Subcutaneous adipose tissue (tissue), 4 donors: Measurements from ENCODE around the gene PID1. TPM values are rescaled to one million over a fixed set of nuclear protein-coding genes. Genes with fewer than 3 reads are reported as not detected.

Source experiments
- total RNA-seq, 4 donors: library from RNA; depleted of rRNA; stranded (reverse); fragments of >200 nt; gene quantifications; one replicate each; pipeline ENCODE4 v1.1.0, GENCODE V29; 2016
- TF ChIP-seq, protein P1 (sequence below): fragments of 450-650 bp; IDR thresholded peaks from one replicate; pipeline ENCODE4 v1.5.1; 2016; ENCODE audit warnings: low read depth, mild to moderate bottlenecking, control low read depth, antibody characterized with exemption, moderate library complexity

PID1 gene
- total RNA-seq, 4 donors from 2014 or later: 25.8 to 59.9 (median 58.4) TPM

DNA sequence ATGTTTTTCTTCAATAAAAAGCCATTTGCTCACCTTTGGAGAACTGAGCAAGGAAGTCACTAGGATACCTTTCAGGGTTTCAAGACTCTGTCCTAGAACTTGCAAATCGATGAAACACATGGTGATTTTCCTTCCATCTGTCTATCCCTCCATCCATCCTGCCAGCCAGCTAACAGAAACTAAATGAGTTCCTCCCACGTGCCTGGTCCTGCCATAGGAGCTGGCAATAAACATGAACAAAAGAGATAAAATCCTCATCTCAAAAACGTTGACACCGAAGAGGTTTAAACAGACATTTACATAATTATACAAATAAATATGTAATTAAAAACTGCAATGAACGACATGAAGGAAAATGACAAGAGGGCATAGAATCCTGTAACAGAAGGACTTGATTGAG is 249.0 kb downstream of the PID1 start:
- TF ChIP-seq, protein P1, sequence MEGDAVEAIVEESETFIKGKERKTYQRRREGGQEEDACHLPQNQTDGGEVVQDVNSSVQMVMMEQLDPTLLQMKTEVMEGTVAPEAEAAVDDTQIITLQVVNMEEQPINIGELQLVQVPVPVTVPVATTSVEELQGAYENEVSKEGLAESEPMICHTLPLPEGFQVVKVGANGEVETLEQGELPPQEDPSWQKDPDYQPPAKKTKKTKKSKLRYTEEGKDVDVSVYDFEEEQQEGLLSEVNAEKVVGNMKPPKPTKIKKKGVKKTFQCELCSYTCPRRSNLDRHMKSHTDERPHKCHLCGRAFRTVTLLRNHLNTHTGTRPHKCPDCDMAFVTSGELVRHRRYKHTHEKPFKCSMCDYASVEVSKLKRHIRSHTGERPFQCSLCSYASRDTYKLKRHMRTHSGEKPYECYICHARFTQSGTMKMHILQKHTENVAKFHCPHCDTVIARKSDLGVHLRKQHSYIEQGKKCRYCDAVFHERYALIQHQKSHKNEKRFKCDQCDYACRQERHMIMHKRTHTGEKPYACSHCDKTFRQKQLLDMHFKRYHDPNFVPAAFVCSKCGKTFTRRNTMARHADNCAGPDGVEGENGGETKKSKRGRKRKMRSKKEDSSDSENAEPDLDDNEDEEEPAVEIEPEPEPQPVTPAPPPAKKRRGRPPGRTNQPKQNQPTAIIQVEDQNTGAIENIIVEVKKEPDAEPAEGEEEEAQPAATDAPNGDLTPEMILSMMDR: no peak

DNA sequence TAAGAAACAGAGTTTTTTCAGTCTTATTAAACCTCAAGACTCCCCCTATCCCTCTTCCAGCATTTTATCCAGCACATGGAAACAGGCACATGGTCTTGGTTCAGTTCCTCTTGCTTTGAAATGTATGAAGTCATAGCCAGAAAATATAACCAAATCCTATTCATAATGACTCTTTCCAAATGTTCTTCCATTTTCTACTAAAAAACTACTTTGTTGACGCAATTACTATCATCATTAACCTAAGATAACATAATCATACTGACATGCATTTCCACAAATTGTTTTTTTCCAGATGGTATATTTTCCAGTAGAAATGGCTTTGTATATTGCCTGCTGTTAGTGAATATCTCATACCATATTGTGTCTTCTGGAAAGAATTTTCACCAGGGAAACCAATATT is 261.3 kb downstream of the PID1 start:
- TF ChIP-seq, protein P1: no peak

DNA sequence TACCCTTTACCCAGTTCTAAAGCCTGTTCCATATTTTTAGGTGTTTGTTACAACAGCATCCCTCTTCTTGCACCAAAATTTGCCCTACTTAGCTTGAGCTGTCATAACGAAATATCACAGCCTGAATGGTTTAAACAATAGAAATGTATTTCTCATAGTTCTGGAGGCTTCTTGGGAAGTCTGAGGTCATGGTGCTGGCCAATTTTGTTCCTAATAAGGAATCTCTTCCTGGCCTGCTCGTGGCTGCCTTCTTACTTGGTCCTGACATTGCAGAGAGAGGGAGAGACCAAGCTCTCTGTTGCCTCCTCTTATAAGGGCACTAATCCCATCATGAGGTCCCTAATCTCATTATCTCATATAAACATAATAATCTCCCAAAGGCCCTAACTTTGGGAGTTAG is 267.8 kb downstream of the PID1 start:
- TF ChIP-seq, protein P1: no peak

DNA sequence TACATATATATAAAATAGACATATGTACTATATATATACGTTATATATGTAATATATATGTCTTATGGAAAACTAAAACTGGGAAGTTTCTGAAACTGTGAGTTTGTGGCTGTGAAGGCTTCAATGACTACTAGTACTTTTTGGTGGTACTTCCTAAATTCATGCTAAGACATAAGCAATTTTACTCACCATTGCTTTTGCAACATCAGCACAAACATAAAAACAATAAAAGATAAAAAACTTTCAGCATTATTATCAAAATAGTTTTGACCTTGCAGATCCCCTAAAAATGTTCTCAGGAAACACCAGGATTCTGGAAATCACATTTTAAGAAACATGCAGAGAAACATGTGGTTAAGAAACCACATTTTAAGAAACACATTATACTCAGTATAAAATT is 269.9 kb downstream of the PID1 start:
- TF ChIP-seq, protein P1: no peak

DNA sequence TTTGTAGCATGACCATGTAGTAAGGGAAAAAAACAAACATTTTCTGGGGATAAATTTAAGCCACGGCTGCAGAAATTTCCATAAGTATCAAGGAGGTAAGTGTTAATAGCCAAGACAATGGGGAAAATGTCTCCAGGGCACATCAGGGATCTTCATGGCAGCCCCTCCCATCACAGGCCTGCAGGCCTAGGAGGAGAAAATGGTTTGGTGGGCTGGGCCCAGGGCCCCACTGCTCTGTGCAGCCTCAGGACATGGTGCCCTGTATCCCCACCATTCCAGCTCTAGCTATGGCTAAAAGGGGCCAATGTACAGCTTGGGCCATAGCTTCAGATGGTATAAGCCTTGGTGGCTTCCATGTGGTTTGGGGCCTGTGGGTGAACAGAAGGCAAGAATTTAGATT is 271.8 kb downstream of the PID1 start:
- TF ChIP-seq, protein P1: no peak

DNA sequence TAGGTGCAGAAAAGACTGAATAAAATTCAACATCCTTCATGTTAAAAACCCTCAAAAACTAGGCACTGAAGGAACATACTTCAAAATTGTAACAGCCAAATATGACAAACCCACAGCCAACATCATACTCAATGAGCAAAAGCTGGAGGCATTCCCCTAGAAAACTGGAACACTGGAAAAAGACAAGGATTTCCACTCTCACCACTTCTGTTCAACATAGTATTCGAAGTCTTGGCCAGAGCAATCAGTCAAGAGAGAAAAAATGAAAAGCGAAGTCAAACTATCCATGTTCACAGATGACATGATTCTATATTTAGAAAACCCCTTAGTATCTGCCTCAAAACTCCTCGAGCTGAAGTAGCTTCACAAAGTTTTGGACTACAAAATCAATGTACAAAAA is 282.3 kb downstream of the PID1 start:
- TF ChIP-seq, protein P1: no peak

DNA sequence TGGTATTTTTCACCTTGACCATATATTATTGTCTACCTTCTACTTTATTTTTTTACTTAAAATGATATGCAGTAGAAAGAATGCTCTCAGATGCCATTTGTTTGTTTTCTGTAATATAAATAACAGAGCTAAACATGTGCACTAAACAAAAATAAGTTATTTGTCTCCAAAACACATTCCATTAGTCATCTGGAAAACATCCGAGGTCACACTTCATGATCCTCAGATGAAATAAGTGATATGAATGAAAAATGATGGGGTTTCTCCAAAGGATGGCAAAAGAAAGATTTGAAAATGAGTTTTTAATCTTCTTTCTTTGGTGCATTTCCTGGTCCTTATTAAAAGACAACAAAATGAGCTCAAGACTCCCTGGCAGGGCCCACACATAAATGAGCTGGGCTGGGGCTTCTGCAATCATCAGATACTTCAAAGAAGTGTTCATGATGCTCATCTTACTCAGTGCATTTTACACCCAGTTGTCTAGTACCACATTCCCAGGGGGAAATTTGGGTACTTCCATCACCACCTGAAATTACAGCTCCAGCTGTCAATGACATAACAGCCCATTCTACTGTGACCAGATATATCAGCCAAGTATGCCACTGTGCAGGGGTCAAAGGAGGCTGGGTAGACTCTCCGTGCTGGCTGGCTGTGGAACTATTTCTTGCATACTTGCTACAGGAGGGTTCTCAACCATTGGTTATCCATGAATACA is 283.5 kb downstream of the PID1 start:
- TF ChIP-seq, protein P1: no peak
